Choroid plexus epithelial cell (primary cell): ENCODE data around the gene DIP2B.

ENCODE experiments used
- DNase-seq: peaks from one replicate; pipeline ENCODE4 v3.0.0-alpha.2; 2010; ENCODE audit warnings: low read depth
- H3K4me3 ChIP-seq: 2 replicates; pipeline ENCODE4 v1.5.1; 2011; ENCODE audit warnings: low read depth, mild to moderate bottlenecking, control low read depth, low read length, moderate library complexity
- TF ChIP-seq, protein P1 (sequence below): conservative IDR thresholded peaks from 2 replicates; pipeline ENCODE4 v1.5.1; 2011; ENCODE audit warnings: low read depth, mild to moderate bottlenecking, control low read depth, inconsistent platforms, low read length, moderate library complexity

The DIP2B gene

DNA sequence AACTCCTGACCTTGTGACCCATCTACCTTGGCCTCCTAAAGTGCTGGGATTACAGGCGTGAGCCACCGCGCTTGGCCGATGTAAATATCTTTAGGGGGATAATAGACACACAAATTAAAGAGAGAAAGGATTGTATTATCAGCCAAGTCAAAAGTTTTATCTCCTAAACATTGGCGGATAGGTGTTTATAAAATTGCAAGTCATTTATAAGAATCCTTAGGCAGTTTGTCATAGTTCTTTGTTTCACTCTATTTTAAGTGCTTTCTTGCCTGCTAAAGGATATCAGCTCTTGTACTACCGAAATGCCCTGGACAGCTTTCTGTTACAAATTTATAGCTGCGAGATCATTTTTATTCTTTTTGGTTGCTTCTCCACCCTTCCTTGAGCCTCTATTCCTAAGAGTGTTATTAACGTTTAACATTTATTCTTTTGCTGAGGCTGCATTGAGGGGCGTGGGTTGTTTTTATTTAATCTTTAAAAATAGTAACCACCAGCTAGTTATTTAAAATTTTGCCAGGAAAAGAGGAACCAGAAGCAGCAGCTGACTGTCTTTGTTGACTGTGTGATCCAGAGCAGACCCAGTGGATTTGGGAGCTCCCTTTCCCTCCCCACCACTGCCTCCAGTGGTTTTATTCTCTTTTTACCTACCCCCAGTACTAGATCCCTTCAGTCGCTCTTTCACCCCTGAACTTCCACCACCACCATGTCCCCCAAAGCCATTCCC is 106.4 kb downstream of the DIP2B start:
- H3K4me3 ChIP-seq = no peak overlapping the region
- TF ChIP-seq, protein P1, sequence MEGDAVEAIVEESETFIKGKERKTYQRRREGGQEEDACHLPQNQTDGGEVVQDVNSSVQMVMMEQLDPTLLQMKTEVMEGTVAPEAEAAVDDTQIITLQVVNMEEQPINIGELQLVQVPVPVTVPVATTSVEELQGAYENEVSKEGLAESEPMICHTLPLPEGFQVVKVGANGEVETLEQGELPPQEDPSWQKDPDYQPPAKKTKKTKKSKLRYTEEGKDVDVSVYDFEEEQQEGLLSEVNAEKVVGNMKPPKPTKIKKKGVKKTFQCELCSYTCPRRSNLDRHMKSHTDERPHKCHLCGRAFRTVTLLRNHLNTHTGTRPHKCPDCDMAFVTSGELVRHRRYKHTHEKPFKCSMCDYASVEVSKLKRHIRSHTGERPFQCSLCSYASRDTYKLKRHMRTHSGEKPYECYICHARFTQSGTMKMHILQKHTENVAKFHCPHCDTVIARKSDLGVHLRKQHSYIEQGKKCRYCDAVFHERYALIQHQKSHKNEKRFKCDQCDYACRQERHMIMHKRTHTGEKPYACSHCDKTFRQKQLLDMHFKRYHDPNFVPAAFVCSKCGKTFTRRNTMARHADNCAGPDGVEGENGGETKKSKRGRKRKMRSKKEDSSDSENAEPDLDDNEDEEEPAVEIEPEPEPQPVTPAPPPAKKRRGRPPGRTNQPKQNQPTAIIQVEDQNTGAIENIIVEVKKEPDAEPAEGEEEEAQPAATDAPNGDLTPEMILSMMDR = no peak
- no peak for DNase-seq

DNA sequence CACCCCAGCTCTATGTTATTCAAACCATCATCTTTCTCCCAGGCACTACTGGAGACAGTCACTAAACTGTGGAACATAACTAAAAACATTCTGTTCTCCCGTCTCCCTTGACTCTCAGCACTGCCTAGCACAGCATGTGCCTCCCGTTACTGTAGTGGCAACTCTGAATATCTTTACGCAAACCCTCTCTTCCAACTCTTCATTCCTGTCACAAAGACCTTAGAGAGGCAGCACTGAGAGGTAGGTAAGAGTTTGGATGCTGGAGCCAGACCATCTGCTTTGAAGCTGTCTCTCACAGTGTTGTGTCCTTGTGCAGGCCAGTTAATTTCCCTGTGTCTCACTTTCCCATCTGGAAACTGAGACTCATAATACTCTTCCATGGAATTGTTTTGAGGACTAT is 108.1 kb downstream of the DIP2B start:
- TF ChIP-seq, protein P1 = no peak
- peak; percentile 33 for DNase-seq
- H3K4me3 ChIP-seq = no peak overlapping the region

DNA sequence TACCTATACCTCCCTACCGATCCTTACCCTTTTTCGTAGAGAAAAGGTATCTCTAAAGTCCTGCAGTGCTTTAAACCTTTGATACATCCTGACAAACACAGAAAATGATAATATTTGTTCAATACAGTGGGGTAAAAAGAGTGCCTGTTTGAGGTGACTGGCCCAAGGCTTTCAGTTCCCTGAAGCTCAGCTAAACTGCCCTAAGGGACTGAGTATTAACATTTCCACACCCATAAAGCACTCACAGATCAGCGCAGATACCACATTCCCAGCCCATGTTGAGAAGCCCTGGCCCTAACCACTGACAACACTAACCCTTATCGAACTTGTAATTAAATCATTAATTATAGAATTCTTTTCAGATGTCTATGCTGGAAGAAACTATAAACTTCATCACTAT is 108.7 kb downstream of the DIP2B start:
- TF ChIP-seq, protein P1 = no peak
- H3K4me3 ChIP-seq = no peak overlapping the region
- DNase-seq = no peak

DNA sequence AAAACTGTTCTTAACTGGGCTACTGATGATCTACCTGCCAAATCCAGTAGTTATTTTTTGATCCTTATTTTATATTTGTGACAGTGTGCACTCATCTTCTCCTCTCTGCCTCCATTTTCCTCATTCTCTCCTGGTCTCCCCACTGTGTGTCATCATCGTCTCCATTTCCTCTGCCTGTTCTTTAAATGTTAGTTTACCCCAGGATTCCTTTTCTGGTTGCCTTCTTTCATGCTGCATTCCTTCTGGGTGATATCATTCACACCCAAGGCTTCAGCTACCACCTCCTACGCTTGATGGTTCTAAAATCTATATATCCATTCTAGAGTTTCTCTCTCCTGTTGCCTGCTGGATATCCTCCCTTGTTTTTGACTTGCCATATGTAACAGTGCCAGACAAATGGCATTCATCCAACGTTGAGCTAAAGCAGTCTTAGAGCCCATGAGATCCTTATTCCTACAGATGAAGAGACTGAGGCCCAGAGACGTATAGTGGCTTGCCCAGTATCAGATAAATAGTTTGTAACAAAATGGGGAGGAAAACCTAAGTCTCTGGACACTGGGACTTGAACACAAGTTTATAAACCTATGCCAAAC is 109.5 kb downstream of the DIP2B start:
- DNase-seq = peak; percentile 92
- H3K4me3 ChIP-seq = no peak overlapping the region
- TF ChIP-seq, protein P1 = no peak

DNA sequence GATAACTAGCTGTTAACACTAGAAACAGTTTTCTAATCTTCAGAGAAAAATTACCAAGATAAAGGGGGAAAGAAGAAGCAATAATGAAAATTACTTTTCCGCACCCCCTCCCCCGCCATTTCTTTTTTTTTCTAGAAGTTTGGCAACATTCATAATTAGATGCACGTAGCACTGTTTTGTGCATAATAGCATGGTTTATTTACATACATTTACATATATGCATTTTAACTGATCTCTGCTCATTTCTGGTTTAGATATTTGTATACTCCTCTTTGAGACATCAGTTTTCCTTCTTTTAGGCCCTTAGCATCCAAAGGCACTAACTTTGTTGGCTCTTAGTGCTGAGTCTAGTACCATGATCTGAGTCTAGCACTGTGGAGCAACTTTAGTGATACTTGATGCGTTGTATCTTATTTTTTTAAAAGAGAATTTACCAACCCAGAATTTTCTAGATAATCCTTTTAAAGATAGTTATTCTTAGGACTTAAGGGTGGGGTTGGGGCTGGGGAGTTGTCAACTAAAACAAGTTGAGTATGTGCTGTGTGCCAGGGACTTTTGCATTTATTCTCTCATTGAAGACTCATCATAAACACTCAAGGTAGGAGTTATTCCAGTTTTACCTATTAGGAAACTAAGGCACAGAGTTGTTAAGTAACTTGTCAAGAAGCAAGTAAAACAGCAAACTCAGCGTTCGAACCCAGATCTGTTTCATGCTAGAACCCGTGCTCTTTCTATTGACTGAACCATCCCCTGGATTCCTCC is 110.5 kb downstream of the DIP2B start:
- H3K4me3 ChIP-seq = no peak overlapping the region
- TF ChIP-seq, protein P1 = no peak

DNA sequence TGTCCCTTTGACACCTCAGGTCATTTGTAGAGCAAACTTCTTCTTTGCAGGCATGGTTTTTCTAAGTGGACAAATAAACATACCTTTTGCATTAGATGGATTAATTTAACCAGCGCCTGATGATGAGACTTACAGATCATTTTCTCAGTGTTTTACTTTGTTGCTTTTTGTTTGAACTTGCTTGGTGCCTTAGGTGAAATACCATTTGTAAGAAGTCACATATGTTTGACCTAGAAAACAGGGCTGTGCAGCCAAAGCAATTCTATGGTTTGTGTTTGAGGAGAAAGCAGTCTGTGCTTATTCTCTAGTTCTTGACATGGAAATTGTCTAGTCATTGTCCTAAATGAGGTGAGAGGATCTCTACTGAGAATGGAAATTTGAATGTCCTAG is 111.1 kb downstream of the DIP2B start:
- TF ChIP-seq, protein P1 = no peak
- DNase-seq = peak; percentile 81
- H3K4me3 ChIP-seq = no peak overlapping the region

More for the DNA sequence above, 110.5 kb downstream of the DIP2B start:
- DNase-seq = no peak

DNA sequence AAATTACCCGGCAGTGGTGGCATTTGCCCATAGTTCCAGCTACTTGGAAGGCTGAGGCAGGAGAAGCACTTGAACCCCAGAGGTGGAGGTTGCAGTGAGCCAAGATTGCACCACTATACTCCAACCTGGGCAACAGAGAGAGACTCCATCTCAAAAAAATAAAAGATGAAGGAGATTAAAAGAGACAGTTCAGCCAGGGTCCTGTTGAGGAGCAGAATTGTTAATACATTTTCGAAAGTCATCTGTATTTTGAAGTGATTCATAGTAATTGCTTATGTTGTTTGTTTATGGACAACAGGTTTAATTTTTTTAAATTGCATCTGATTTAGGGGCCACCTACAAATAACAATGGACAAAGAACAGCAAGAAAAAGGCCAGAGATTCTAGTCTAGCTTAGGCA is 112.9 kb downstream of the DIP2B start:
- TF ChIP-seq, protein P1 = no peak

More for the DNA sequence above, 112.9 kb downstream of the DIP2B start:
- H3K4me3 ChIP-seq = no peak overlapping the region
- no peak for DNase-seq
